DOHH2 (cell line): ENCODE measurements around the gene LRRC75B.

Source experiments
- H3F3A ChIP-seq: fragments of 200-600 bp; sonication (generic), shearing (Covaris generic); 2 replicates; pipeline ENCODE4 v1.6.0; 2016; ENCODE audit warnings: antibody characterized with exemption, mild to moderate bottlenecking; ENCODE audit not compliant: control insufficient read depth, insufficient read depth
- H3K27ac ChIP-seq: fragments of 200-600 bp; sonication (generic); 2 replicates; pipeline ENCODE4 v1.5.1; 2014; ENCODE audit warnings: low read depth, mild to moderate bottlenecking, low read length, moderate library complexity
- H3K27me3 ChIP-seq: fragments of 200-600 bp; sonication (generic); 2 replicates; pipeline ENCODE4 v1.6.1; 2014; ENCODE audit warnings: mild to moderate bottlenecking, low read length, mixed read lengths; ENCODE audit not compliant: control insufficient read depth
- H3K36me3 ChIP-seq: fragments of 200-600 bp; sonication (generic); 2 replicates; pipeline ENCODE4 v1.6.1; 2014; ENCODE audit warnings: mild to moderate bottlenecking, low read length, moderate library complexity, mixed read lengths; ENCODE audit not compliant: control insufficient read depth
- H3K4me1 ChIP-seq: fragments of 200-600 bp; sonication (generic); 2 replicates; pipeline ENCODE4 v1.6.1; 2014; ENCODE audit warnings: mild to moderate bottlenecking, low read length, mixed read lengths; ENCODE audit not compliant: control insufficient read depth
- H3K4me2 ChIP-seq: fragments of 200-600 bp; sonication (generic); 2 replicates; pipeline ENCODE4 v1.6.0; 2014; ENCODE audit warnings: mild to moderate bottlenecking, low read length, moderate library complexity
- H3K4me3 ChIP-seq: fragments of 200-600 bp; sonication (generic); 2 replicates; pipeline ENCODE4 v1.5.1; 2014; ENCODE audit warnings: mild to moderate bottlenecking, low read length, mixed read lengths
- H3K79me2 ChIP-seq: fragments of 200-600 bp; sonication (generic); 2 replicates; pipeline ENCODE4 v1.6.1; 2014; ENCODE audit warnings: mild to moderate bottlenecking, low read length, mixed read lengths; ENCODE audit not compliant: control insufficient read depth
- H3K9me2 ChIP-seq: fragments of 200-600 bp; sonication (generic); replicated peaks from 2 replicates; pipeline ENCODE4 v1.6.1; 2014; ENCODE audit warnings: mild to moderate bottlenecking, low read length, mixed read lengths; ENCODE audit not compliant: control insufficient read depth
- H3K9me3 ChIP-seq: fragments of 200-600 bp; sonication (generic); 2 replicates; pipeline ENCODE4 v1.6.1; 2014; ENCODE audit warnings: antibody characterized with exemption, low read length, mixed read lengths; ENCODE audit not compliant: control insufficient read depth, insufficient read depth
- H4K20me1 ChIP-seq: fragments of 200-600 bp; sonication (generic); 2 replicates; pipeline ENCODE4 v1.6.0; 2014; ENCODE audit warnings: low read depth, mild to moderate bottlenecking, antibody characterized with exemption, low read length, moderate library complexity; ENCODE audit not compliant: control insufficient read depth, insufficient read depth
- CTCF ChIP-seq: fragments of 200-600 bp; sonication (generic); IDR thresholded peaks from one replicate; pipeline ENCODE4 v1.5.1; 2014; ENCODE audit warnings: antibody characterized with exemption, mild to moderate bottlenecking, low read depth, low read length; ENCODE audit not compliant: poor library complexity, severe bottlenecking
- EZH2phosphoT487 ChIP-seq: fragments of 200-600 bp; sonication (generic); IDR thresholded peaks from 2 replicates; pipeline ENCODE4 v1.6.1; 2017; ENCODE audit warnings: borderline replicate concordance, mild to moderate bottlenecking, antibody characterized with exemption, low read length, moderate library complexity, mixed read lengths

LRRC75B gene

GRCh38 chr22:24590596-24591173 lies 2.2 kb downstream of the LRRC75B start:
- H3K4me1 ChIP-seq, result peaks cover 3% of the 10 kb centered on the region; the same call in 1 of the 2 replicates
- H3K36me3 ChIP-seq, result no peaks in the 10 kb centered on the region
- H3K4me2 ChIP-seq, result no peak overlapping the region
- TF ChIP-seq CTCF (no peak), EZH2phosphoT487 (no peak)
- H4K20me1 ChIP-seq, result no peaks in the 10 kb centered on the region
- peaks cover 20% of the 10 kb centered on the region for H3K27me3 ChIP-seq
- no peaks in the 10 kb centered on the region for H3K9me3 ChIP-seq
- no peaks in the 10 kb centered on the region for H3K79me2 ChIP-seq
- no peak overlapping the region for H3K4me3 ChIP-seq
- H3F3A ChIP-seq, result no peaks in the 10 kb centered on the region
- no peaks in the 10 kb centered on the region for H3K9me2 ChIP-seq
- H3K27ac ChIP-seq, result no peak overlapping the region

GRCh38 chr22:24589518-24590030 lies 3.3 kb downstream of the LRRC75B start:
- H3K27ac ChIP-seq, result no peak overlapping the region
- H3K36me3 ChIP-seq, result no peaks in the 10 kb centered on the region
- no peaks in the 10 kb centered on the region for H3K9me2 ChIP-seq
- H4K20me1 ChIP-seq, result no peaks in the 10 kb centered on the region
- H3K27me3 ChIP-seq, result peaks cover 20% of the 10 kb centered on the region
- no peak for TF ChIP-seq CTCF
- TF ChIP-seq EZH2phosphoT487, result no peak
- H3F3A ChIP-seq, result no peaks in the 10 kb centered on the region
- no peak overlapping the region for H3K4me2 ChIP-seq
- no peak overlapping the region for H3K4me3 ChIP-seq
- H3K9me3 ChIP-seq, result no peaks in the 10 kb centered on the region
- H3K79me2 ChIP-seq, result no peaks in the 10 kb centered on the region
- H3K4me1 ChIP-seq, result peaks cover 3% of the 10 kb centered on the region; the same call in 1 of the 2 replicates

GRCh38 chr22:24588757-24589481 lies 4.0 kb downstream of the LRRC75B start:
- H3K27me3 ChIP-seq, result peaks cover 20% of the 10 kb centered on the region
- no peak overlapping the region for H3K4me2 ChIP-seq
- no peaks in the 10 kb centered on the region for H3K36me3 ChIP-seq
- H3K4me1 ChIP-seq, result peaks cover 3% of the 10 kb centered on the region; the same call in 1 of the 2 replicates
- no peaks in the 10 kb centered on the region for H3K9me3 ChIP-seq
- H3K79me2 ChIP-seq, result no peaks in the 10 kb centered on the region
- no peak overlapping the region for H3K27ac ChIP-seq
- TF ChIP-seq CTCF (no peak), EZH2phosphoT487 (no peak)
- H4K20me1 ChIP-seq, result no peaks in the 10 kb centered on the region
- no peaks in the 10 kb centered on the region for H3K9me2 ChIP-seq
- H3K4me3 ChIP-seq, result no peak overlapping the region
- H3F3A ChIP-seq, result no peaks in the 10 kb centered on the region
